HG03045 (cell line): ENCODE measurements around the gene HABP2.

Source experiments
- ATAC-seq: cut with Tn5 transposase; IDR thresholded peaks from one replicate; pipeline ENCODE4 v1.9.1; 2021; ENCODE audit warnings: mild to moderate bottlenecking, moderate library complexity; ENCODE audit not compliant: unreplicated experiment

Gene HABP2

GRCh38 chr10:113552701-113553100 is at the start of gene HABP2:
Gene HABP2 (plus strand): TSS chr10:113553053. CDS start chr10:113553122, 69 bp downstream.
- ATAC-seq, result no peak

- no peak for ATAC-seq
These were observed 48.9 kb upstream of the HABP2 start for GRCh38 chr10:113503930-113504329.

GRCh38 chr10:113504423-113504822 is 48.4 kb upstream of the HABP2 start:
- ATAC-seq, result no peak

GRCh38 chr10:113506476-113506875 is 46.4 kb upstream of the HABP2 start:
- no peak for ATAC-seq

- no peak for ATAC-seq
These were observed 41.4 kb upstream of the HABP2 start for GRCh38 chr10:113511419-113511818.

- ATAC-seq, result no peak
These were observed 37.7 kb upstream of the HABP2 start for GRCh38 chr10:113515161-113515560.

GRCh38 chr10:113515601-113516000 is 37.3 kb upstream of the HABP2 start:
- ATAC-seq, result no peak

GRCh38 chr10:113516061-113516460 is 36.8 kb upstream of the HABP2 start:
- ATAC-seq, result no peak

GRCh38 chr10:113517165-113517900 is 35.5 kb upstream of the HABP2 start:
- ATAC-seq, result no peak

- ATAC-seq, result no peak
These were observed 35.0 kb upstream of the HABP2 start for GRCh38 chr10:113517901-113518260.

- ATAC-seq, result no peak
These were observed 34.4 kb upstream of the HABP2 start for GRCh38 chr10:113518415-113518814.

- ATAC-seq, result no peak
These were observed 33.8 kb upstream of the HABP2 start for GRCh38 chr10:113518816-113519591.

- ATAC-seq, result no peak
These were observed 33.2 kb upstream of the HABP2 start for GRCh38 chr10:113519681-113520115.

- ATAC-seq, result no peak
These were observed 32.6 kb upstream of the HABP2 start for GRCh38 chr10:113520261-113520660.

GRCh38 chr10:113520690-113521474 is 32.0 kb upstream of the HABP2 start:
- no peak for ATAC-seq

GRCh38 chr10:113521475-113521795 is 31.4 kb upstream of the HABP2 start:
- ATAC-seq, result no peak

- no peak for ATAC-seq
These were observed 30.4 kb upstream of the HABP2 start for GRCh38 chr10:113522460-113522859.

GRCh38 chr10:113523071-113523470 is 29.8 kb upstream of the HABP2 start:
- no peak for ATAC-seq

GRCh38 chr10:113523628-113524027 is 29.2 kb upstream of the HABP2 start:
- no peak for ATAC-seq

- no peak for ATAC-seq
These were observed 28.7 kb upstream of the HABP2 start for GRCh38 chr10:113524120-113524519.
